HFF-Myc (cell line): Measurements from ENCODE around the gene TXLNB.

Experiments
- DNase-seq: peaks from one replicate; pipeline ENCODE4 v3.0.0-alpha.2; 2011; ENCODE audit warnings: low read depth; ENCODE audit errors: extremely low read depth
- H3K4me3 ChIP-seq: replicated peaks from 2 replicates; pipeline ENCODE4 v1.5.1; 2011; ENCODE audit warnings: low read depth, mild to moderate bottlenecking, control low read depth, low read length
- TF ChIP-seq, protein P1 (sequence below): IDR thresholded peaks from 2 replicates; pipeline ENCODE4 v1.5.1; 2012; ENCODE audit warnings: mild to moderate bottlenecking, low read depth, low read length, control low read depth; ENCODE audit errors: missing control alignments

Gene TXLNB

GRCh38 chr6:139251691-139252390 lies 40.0 kb downstream of the TXLNB start:
- DNase-seq = no peak
- H3K4me3 ChIP-seq = no peak overlapping the region
- TF ChIP-seq, protein P1, sequence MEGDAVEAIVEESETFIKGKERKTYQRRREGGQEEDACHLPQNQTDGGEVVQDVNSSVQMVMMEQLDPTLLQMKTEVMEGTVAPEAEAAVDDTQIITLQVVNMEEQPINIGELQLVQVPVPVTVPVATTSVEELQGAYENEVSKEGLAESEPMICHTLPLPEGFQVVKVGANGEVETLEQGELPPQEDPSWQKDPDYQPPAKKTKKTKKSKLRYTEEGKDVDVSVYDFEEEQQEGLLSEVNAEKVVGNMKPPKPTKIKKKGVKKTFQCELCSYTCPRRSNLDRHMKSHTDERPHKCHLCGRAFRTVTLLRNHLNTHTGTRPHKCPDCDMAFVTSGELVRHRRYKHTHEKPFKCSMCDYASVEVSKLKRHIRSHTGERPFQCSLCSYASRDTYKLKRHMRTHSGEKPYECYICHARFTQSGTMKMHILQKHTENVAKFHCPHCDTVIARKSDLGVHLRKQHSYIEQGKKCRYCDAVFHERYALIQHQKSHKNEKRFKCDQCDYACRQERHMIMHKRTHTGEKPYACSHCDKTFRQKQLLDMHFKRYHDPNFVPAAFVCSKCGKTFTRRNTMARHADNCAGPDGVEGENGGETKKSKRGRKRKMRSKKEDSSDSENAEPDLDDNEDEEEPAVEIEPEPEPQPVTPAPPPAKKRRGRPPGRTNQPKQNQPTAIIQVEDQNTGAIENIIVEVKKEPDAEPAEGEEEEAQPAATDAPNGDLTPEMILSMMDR = no peak

DNA sequence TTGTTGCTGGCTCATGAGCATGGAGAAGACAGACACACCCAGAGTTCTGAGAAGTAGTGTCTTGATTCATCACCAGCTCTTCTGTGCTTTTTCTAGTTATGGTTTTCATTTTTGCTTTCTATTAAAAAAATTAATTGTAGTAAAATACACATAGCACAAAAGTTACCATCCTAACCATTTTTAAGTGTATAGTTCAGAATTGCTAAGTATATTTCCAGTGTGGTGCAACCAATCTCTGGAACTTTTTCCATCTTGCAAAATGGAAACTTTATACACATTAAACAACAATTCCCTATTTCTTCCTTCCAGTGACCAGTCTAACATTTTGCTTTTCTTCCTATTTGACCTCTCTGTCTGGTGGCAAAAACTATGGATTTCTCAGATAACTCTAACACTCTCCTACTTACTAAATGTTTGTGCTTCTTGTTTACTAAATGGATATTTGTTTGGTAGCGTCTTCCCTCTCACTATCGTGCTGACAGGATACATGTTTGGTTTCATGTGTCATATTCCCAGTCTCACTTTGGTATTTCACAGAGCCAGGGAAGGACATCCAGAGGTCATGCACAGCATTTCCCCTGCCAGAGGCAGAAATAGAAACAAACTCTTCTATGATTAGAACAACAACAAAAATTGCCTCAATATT lies 40.6 kb downstream of the TXLNB start:
- no peak overlapping the region for H3K4me3 ChIP-seq
- TF ChIP-seq, protein P1 = no peak
- no peak for DNase-seq

DNA sequence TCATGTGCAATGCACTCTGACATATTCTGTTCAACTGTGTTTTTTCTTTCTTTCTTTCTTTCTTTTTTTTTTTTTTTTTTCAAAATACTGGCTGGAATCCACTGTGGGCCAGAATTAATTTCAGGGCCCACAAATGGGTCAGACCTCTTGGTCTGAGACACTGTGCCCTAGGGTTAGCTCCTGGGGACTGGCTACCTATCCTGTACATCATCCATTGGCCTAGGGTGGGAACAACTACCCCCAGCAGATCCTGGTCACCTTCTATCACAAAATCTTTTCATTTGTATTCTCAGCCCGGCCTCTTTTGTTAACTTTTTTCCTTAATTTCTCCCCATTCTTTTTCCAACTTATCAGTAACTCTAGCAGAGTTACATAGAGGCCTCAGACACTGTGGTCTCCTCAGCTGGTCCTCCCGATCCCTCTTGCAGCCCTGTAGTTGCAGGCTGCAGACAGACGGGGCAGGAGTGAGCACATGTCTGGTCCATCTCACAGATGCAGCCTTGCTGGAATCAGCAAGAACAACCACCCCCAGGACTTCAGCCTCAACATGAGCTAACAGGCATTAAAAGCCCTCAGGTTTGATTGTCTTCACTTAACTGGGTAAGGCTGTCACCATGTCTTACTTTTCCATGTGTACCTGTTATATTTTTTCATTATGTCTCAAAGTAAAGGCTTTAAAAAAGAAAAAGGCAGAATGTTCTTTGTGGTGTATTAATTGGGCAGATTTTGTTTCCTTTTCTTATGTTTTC lies 41.3 kb downstream of the TXLNB start:
- TF ChIP-seq, protein P1 = peak; percentile 75
- peak; percentile 21 for DNase-seq
- H3K4me3 ChIP-seq = no peak overlapping the region

DNA sequence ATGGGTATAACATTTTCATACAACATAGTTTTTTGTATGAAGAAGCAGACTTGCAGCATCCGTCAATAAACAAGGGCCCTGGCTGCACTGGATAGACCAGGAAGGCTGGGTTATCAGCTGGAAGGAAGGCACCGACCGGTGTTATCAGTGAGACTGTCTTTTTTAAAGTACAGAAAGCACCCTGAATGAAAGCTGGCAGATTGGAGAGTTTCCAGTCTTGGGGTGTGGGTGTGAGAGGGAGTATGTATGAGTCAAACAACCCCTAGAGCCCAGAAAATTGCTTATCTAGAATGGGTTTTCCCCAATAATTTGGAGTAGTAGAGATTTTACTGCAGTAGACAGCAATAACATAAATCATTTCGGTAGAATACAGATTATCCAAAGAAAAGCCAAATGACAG lies 42.4 kb downstream of the TXLNB start:
- TF ChIP-seq, protein P1 = no peak
- H3K4me3 ChIP-seq = no peak overlapping the region
- DNase-seq = no peak

DNA sequence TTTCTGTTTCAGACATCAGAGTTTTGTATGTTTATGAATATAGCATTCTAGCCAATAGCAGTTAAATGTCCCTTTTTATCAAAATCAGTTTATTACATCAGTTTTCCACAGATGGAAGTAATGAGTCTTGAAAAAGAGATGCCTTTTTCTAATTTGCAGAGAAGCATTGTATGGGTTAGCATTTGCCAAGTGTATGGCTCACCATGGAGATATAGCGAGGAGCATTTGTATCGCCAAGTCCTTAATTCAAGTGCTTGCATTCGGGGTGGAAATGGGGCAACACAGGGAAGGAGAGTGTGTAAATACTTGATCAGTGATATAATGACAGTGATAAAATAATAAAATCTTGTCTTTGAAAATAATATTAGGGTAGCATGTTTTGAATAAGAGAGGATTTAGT lies 42.9 kb downstream of the TXLNB start:
- no peak for DNase-seq
- H3K4me3 ChIP-seq = no peak overlapping the region
- TF ChIP-seq, protein P1 = no peak

GRCh38 chr6:139247618-139248017 lies 44.2 kb downstream of the TXLNB start:
- DNase-seq = no peak
- no peak overlapping the region for H3K4me3 ChIP-seq
- TF ChIP-seq, protein P1 = no peak
